ENCODE results near the gene CARMIL3.

GRCh38 chr14:24094841-24095270, 43.0 kb downstream of the CARMIL3 start:
- TF ChIP-seq BACH2 (CRISPR knock-in tag; IDR thresholded peaks at IDR 0.05; ENCODE audit: borderline replicate concordance) = no peak
- no peak for TF ChIP-seq ESRRG (CRISPR knock-in tag; IDR thresholded peaks at IDR 0.05)
- TF ChIP-seq, protein P1, sequence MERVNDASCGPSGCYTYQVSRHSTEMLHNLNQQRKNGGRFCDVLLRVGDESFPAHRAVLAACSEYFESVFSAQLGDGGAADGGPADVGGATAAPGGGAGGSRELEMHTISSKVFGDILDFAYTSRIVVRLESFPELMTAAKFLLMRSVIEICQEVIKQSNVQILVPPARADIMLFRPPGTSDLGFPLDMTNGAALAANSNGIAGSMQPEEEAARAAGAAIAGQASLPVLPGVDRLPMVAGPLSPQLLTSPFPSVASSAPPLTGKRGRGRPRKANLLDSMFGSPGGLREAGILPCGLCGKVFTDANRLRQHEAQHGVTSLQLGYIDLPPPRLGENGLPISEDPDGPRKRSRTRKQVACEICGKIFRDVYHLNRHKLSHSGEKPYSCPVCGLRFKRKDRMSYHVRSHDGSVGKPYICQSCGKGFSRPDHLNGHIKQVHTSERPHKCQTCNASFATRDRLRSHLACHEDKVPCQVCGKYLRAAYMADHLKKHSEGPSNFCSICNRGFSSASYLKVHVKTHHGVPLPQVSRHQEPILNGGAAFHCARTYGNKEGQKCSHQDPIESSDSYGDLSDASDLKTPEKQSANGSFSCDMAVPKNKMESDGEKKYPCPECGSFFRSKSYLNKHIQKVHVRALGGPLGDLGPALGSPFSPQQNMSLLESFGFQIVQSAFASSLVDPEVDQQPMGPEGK (CRISPR knock-in tag; IDR thresholded peaks at IDR 0.05; ENCODE audit: borderline replicate concordance) = no peak
- TF ChIP-seq, protein P2, sequence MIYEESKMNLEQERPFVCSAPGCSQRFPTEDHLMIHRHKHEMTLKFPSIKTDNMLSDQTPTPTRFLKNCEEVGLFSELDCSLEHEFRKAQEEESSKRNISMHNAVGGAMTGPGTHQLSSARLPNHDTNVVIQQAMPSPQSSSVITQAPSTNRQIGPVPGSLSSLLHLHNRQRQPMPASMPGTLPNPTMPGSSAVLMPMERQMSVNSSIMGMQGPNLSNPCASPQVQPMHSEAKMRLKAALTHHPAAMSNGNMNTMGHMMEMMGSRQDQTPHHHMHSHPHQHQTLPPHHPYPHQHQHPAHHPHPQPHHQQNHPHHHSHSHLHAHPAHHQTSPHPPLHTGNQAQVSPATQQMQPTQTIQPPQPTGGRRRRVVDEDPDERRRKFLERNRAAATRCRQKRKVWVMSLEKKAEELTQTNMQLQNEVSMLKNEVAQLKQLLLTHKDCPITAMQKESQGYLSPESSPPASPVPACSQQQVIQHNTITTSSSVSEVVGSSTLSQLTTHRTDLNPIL (CRISPR knock-in tag; IDR thresholded peaks at IDR 0.05; ENCODE audit: low read depth) = no peak
- no peak for TF ChIP-seq ZNF565 (CRISPR knock-in tag; conservative IDR thresholded peaks at IDR 0.05; ENCODE audit: low read depth)
- TF ChIP-seq OSR1 (CRISPR knock-in tag; IDR thresholded peaks at IDR 0.05) = no peak
- TF ChIP-seq SNAI2 (CRISPR knock-in tag; IDR thresholded peaks at IDR 0.05) = no peak
- TF ChIP-seq ZFP30 (CRISPR knock-in tag; IDR thresholded peaks at IDR 0.05) = no peak
- TF ChIP-seq ZNF8 (CRISPR knock-in tag; IDR thresholded peaks at IDR 0.05) = no peak
- no peak for TF ChIP-seq ARNTL (CRISPR knock-in tag; IDR thresholded peaks at IDR 0.05; ENCODE audit: borderline replicate concordance, low read depth)

All from SK-N-SH treated with all-trans-retinoic acid at 6 μM for 48 hours (cell line).